Tibial artery (tissue), 4 donors: Measurements from ENCODE around the gene UCN2.
A peak's percentile ranks its signal among the peaks of the same experiment; 100 is the strongest.

Source experiments
- DNase-seq, 2 donors: peaks; one replicate each; pipeline ENCODE4 v3.0.0-alpha.2; 2019
- H3K27ac ChIP-seq, 2 donors: fragments of 200-600 bp; sonication (generic) in 1 of 2; 1 replicate in 1 of 2; 2 replicates in 1 of 2; pipeline ENCODE4 v1.5.1; 2018 to 2019; ENCODE audit warnings: mild to moderate bottlenecking in 1 of 2
- H3K27me3 ChIP-seq, 2 donors: fragments of 200-600 bp; sonication (generic) in 1 of 2; one replicate each; pipeline versions ENCODE4 v1.5.1 to v1.6.0; 2016 to 2019
- H3K36me3 ChIP-seq, 3 donors: fragments of 200-600 bp; sonication (generic) in 2 of 3; one replicate each; pipeline ENCODE4 v1.5.1; 2016 to 2019; ENCODE audit warnings: mild to moderate bottlenecking in 2 of 3
- H3K4me1 ChIP-seq, 4 donors: fragments of 200-600 bp; sonication (generic) in 2 of 4; 1 replicate in 3 of 4; 2 replicates in 1 of 4; pipeline ENCODE4 v1.5.1; 2016 to 2019
- H3K4me3 ChIP-seq, 2 donors: fragments of 200-600 bp; sonication (generic) in 1 of 2; 1 replicate in 1 of 2; 2 replicates in 1 of 2; pipeline ENCODE4 v1.5.1; 2018 to 2019; ENCODE audit warnings: mild to moderate bottlenecking in 2 of 2
- H3K9me3 ChIP-seq, 3 donors: fragments of 200-600 bp; sonication (generic) in 1 of 3; one replicate each; pipeline ENCODE4 v1.5.1; 2016 to 2019
- CTCF ChIP-seq, 2 experiments: fragments of 200-600 bp in 1 of 2; fragments of 450-650 bp in 1 of 2; IDR thresholded peaks; one replicate each; pipeline ENCODE4 v1.5.1; 2017 to 2019; ENCODE audit warnings: antibody characterized with exemption in 2 of 2, mild to moderate bottlenecking in 1 of 2, moderate library complexity in 1 of 2
- intact Hi-C: fragments of 100-400 bp; cut with DNase I; formaldehyde crosslinking; loops from one replicate; pipeline ENCODE4 v1.15.0; 2023; ENCODE audit warnings: low total_unique reads

Gene UCN2

GRCh38 chr3:48561045-48561736, 2.4 kb downstream of the UCN2 start:
- H3K27ac ChIP-seq = peak overlapping the region; percentile 65 to 75
- peak; percentile 59 to 89 for DNase-seq
- peak in 1 of 2 experiments; percentile 17 for TF ChIP-seq CTCF (IDR thresholded peaks at IDR 0.05)
- no peaks in the 10 kb centered on the region for H3K36me3 ChIP-seq
- H3K27me3 ChIP-seq = no peaks in the 10 kb centered on the region
- H3K4me1 ChIP-seq = peaks cover 0 to 52% (median 33%) of the 10 kb centered on the region in 4 donors
- intact Hi-C loops = no loop called here
- H3K4me3 ChIP-seq = peak overlapping the region; percentile 44 to 52
- no peaks in the 10 kb centered on the region for H3K9me3 ChIP-seq

GRCh38 chr3:48560648-48561018, 2.9 kb downstream of the UCN2 start:
- intact Hi-C loops = no loop called here
- no peak for TF ChIP-seq CTCF (IDR thresholded peaks at IDR 0.05)
- peak overlapping the region; percentile 65 to 75 for H3K27ac ChIP-seq
- no peaks in the 10 kb centered on the region for H3K9me3 ChIP-seq
- DNase-seq = peak; percentile 34 to 83
- H3K4me1 ChIP-seq = peaks cover 0 to 54% (median 38%) of the 10 kb centered on the region in 4 donors
- H3K36me3 ChIP-seq = no peaks in the 10 kb centered on the region
- peak overlapping the region; percentile 44 to 52 for H3K4me3 ChIP-seq
- no peaks in the 10 kb centered on the region for H3K27me3 ChIP-seq

- H3K4me3 ChIP-seq = no peak overlapping the region
- peaks cover 0 to 54% (median 40%) of the 10 kb centered on the region in 4 donors for H3K4me1 ChIP-seq
- intact Hi-C loops = loop anchor here (5.0 kb wide), 1 partner anchor 34 kb away; no protein-coding TSS in a partner anchor
- no peaks in the 10 kb centered on the region for H3K9me3 ChIP-seq
- DNase-seq = peak; percentile 73 to 80
- peak overlapping the region; percentile 65 to 75 for H3K27ac ChIP-seq
- TF ChIP-seq CTCF (IDR thresholded peaks at IDR 0.05) = no peak
- no peaks in the 10 kb centered on the region for H3K27me3 ChIP-seq
- H3K36me3 ChIP-seq = no peaks in the 10 kb centered on the region
Measured at GRCh38 chr3:48558493-48559134, 5.0 kb downstream of the UCN2 start.

- no peaks in the 10 kb centered on the region for H3K27me3 ChIP-seq
- H3K4me1 ChIP-seq = peaks cover 0 to 54% (median 40%) of the 10 kb centered on the region in 4 donors
- intact Hi-C loops = loop anchor here (5.0 kb wide), 1 partner anchor 35 kb away; no protein-coding TSS in a partner anchor
- no peaks in the 10 kb centered on the region for H3K9me3 ChIP-seq
- TF ChIP-seq CTCF (IDR thresholded peaks at IDR 0.05) = peak in 1 of 2 experiments; percentile 10
- peak within 1 kb of the TSS; percentile 57 to 67 for H3K4me3 ChIP-seq
- H3K36me3 ChIP-seq = no peaks in the 10 kb centered on the region
- peak; percentile 99 to 100 for DNase-seq
- H3K27ac ChIP-seq = peak within 1 kb of the TSS; percentile 75
Measured at GRCh38 chr3:48556796-48557626, 6.6 kb downstream of the UCN2 start, which contains the start of gene PFKFB4. Gene PFKFB4, minus strand, starts transcription at chr3:48556803. Its CDS starts 26 bp downstream, at chr3:48556777.
